HEK293T (cell line): ENCODE measurements around the gene CUX1.

Source experiments
- BHLHE40 ChIP-seq: fragments of 450-650 bp; IDR thresholded peaks from 2 replicates; pipeline ENCODE4 v1.6.1; 2016; ENCODE audit warnings: mild to moderate bottlenecking, moderate library complexity, borderline replicate concordance
- CTBP1 ChIP-seq: fragments of 450-650 bp; IDR thresholded peaks from 2 replicates; pipeline ENCODE4 v1.6.1; 2016; ENCODE audit warnings: borderline replicate concordance
- ELF4 ChIP-seq: fragments of 450-650 bp; IDR thresholded peaks from 2 replicates; pipeline ENCODE4 v1.6.1; 2017; ENCODE audit warnings: antibody characterized with exemption
- FOXA1 ChIP-seq: fragments of 450-650 bp; IDR thresholded peaks from 2 replicates; pipeline ENCODE4 v1.6.1; 2016; ENCODE audit warnings: mild to moderate bottlenecking
- FOXM1 ChIP-seq: fragments of 450-650 bp; IDR thresholded peaks from 2 replicates; pipeline ENCODE4 v1.6.1; 2017; ENCODE audit warnings: mild to moderate bottlenecking, borderline replicate concordance
- HDGF ChIP-seq: fragments of 450-650 bp; IDR thresholded peaks from 2 replicates; pipeline ENCODE4 v1.6.1; 2017; ENCODE audit warnings: antibody characterized with exemption, borderline replicate concordance
- NFRKB ChIP-seq: fragments of 450-650 bp; IDR thresholded peaks from 2 replicates; pipeline ENCODE4 v1.6.1; 2016; ENCODE audit warnings: mild to moderate bottlenecking, moderate library complexity
- PKNOX1 ChIP-seq: fragments of 450-650 bp; IDR thresholded peaks from 2 replicates; pipeline ENCODE4 v1.6.1; 2016
- SP1 ChIP-seq: fragments of 450-650 bp; IDR thresholded peaks from 2 replicates; pipeline ENCODE4 v1.6.1; 2017
- TARDBP ChIP-seq: fragments of 450-650 bp; IDR thresholded peaks from 2 replicates; pipeline ENCODE4 v1.6.1; 2016
- ZNF384 ChIP-seq: fragments of 450-650 bp; IDR thresholded peaks from 2 replicates; pipeline ENCODE4 v1.6.1; 2016

- no peak for TF ChIP-seq NFRKB
- TF ChIP-seq ELF4 = no peak
- TF ChIP-seq PKNOX1 = no peak
- TF ChIP-seq SP1 = no peak
- no peak for TF ChIP-seq BHLHE40
- TF ChIP-seq FOXA1 = no peak
- no peak for TF ChIP-seq CTBP1
- TF ChIP-seq TARDBP = no peak
- TF ChIP-seq ZNF384 = no peak
- no peak for TF ChIP-seq HDGF
- no peak for TF ChIP-seq FOXM1
Measured at GRCh38 chr7:101951757-101952156, 134.3 kb downstream of the CUX1 start.
